HFFc6 (cell line): Measurements from ENCODE around the gene PPP1CB. TPM values are rescaled to one million over a fixed set of nuclear protein-coding genes. Genes with fewer than 3 reads are reported as not detected.

Experiments
- DNase-seq: peaks from one replicate; pipeline ENCODE4 v3.0.0-alpha.2; 2018
- H3K27ac Mint-ChIP-seq: 2 replicates; pipeline ENCODE4 v1.8.0; 2020; ENCODE audit warnings: mild to moderate bottlenecking, mixed read lengths
- H3K27me3 Mint-ChIP-seq: 2 replicates; pipeline ENCODE4 v1.8.0; 2021; ENCODE audit warnings: mild to moderate bottlenecking, moderate library complexity, mixed read lengths; ENCODE audit not compliant: insufficient read depth
- H3K36me3 Mint-ChIP-seq: 2 replicates; pipeline ENCODE4 v1.8.0; 2021; ENCODE audit warnings: low read depth, mixed read lengths
- H3K4me1 Mint-ChIP-seq: 2 replicates; pipeline ENCODE4 v1.8.0; 2020; ENCODE audit warnings: low read depth, mixed read lengths
- H3K4me3 Mint-ChIP-seq: 2 replicates; pipeline ENCODE4 v1.8.0; 2020; ENCODE audit warnings: mild to moderate bottlenecking, moderate library complexity, mixed read lengths
- H3K9me3 Mint-ChIP-seq: 2 replicates; pipeline ENCODE4 v1.8.0; 2020; ENCODE audit warnings: mild to moderate bottlenecking, mixed read lengths
- total RNA-seq, 6 experiments: library from RNA; stranded (reverse); fragmentation: NEBNext Ultra II Directional; extraction: Animal tissue kit (Norgen Biotek cat#: 25700); gene quantifications; 2 replicates in 1 of 6; 3 replicates in 5 of 6; pipeline ENCODE4 v1.2.3, GENCODE V29; 2021
- TF ChIP-seq, protein P1 (sequence below): fragments of 200-600 bp; sonication (generic); IDR thresholded peaks from 2 replicates; pipeline ENCODE4 v1.5.0; 2021; ENCODE audit warnings: antibody characterized with exemption, mild to moderate bottlenecking

PPP1CB gene
- total RNA-seq, 6 experiments from 2014 or later = 188 to 209 (median 202) TPM

GRCh38 chr2:28833740-28834470 lies 82.3 kb downstream of the PPP1CB start:
- Mint-ChIP-seq H3K4me1 (no peaks in the 10 kb centered on the region), H3K36me3 (no peaks in the 10 kb centered on the region), H3K4me3 (no peak overlapping the region), H3K9me3 (no peaks in the 10 kb centered on the region), H3K27me3 (no peaks in the 10 kb centered on the region), H3K27ac (no peak overlapping the region)
- DNase-seq = no peak
- TF ChIP-seq, protein P1, sequence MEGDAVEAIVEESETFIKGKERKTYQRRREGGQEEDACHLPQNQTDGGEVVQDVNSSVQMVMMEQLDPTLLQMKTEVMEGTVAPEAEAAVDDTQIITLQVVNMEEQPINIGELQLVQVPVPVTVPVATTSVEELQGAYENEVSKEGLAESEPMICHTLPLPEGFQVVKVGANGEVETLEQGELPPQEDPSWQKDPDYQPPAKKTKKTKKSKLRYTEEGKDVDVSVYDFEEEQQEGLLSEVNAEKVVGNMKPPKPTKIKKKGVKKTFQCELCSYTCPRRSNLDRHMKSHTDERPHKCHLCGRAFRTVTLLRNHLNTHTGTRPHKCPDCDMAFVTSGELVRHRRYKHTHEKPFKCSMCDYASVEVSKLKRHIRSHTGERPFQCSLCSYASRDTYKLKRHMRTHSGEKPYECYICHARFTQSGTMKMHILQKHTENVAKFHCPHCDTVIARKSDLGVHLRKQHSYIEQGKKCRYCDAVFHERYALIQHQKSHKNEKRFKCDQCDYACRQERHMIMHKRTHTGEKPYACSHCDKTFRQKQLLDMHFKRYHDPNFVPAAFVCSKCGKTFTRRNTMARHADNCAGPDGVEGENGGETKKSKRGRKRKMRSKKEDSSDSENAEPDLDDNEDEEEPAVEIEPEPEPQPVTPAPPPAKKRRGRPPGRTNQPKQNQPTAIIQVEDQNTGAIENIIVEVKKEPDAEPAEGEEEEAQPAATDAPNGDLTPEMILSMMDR = no peak

GRCh38 chr2:28835781-28836180 lies 84.2 kb downstream of the PPP1CB start:
- H3K27ac Mint-ChIP-seq = no peak overlapping the region
- H3K4me3 Mint-ChIP-seq = no peak overlapping the region

GRCh38 chr2:28838971-28839370 lies 87.3 kb downstream of the PPP1CB start:
- Mint-ChIP-seq H3K4me1 (0 out of 2 replicates have a peak, but pooled peaks cover 8% of the 10 kb centered on the region), H3K9me3 (no peaks in the 10 kb centered on the region), H3K36me3 (no peaks in the 10 kb centered on the region), H3K4me3 (no peak overlapping the region), H3K27ac (no peak overlapping the region), H3K27me3 (no peaks in the 10 kb centered on the region)
- DNase-seq = no peak
- TF ChIP-seq, protein P1 = no peak

More at GRCh38 chr2:28835781-28836180, 84.2 kb downstream of the PPP1CB start:
- Mint-ChIP-seq H3K9me3 (no peaks in the 10 kb centered on the region), H3K4me1 (0 out of 2 replicates have a peak, but pooled peaks cover 8% of the 10 kb centered on the region), H3K36me3 (no peaks in the 10 kb centered on the region), H3K27me3 (no peaks in the 10 kb centered on the region)
- DNase-seq = no peak
- TF ChIP-seq, protein P1 = no peak

DNA sequence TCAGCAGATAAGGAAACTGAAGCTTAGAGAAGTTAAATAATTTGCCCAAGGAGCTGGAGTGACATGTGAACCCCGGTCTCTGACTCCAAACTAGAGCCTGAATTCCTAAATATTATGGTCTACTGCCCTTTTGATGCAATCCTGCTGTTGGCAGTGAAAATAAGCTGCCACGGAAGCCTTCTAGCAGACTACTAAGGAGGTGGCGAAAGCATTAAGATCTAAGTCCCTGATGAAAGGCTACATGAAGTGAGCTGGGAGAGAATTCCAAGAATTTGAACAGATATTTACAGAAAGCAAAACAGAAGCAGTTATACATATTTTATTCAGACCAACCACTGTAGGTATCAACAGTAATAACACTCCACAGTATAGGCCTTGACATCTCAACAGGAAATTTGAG lies 90.4 kb downstream of the PPP1CB start:
- Mint-ChIP-seq H3K36me3 (no peaks in the 10 kb centered on the region; the same call in 1 of the 2 replicates), H3K27ac (no peak overlapping the region), H3K4me3 (no peak overlapping the region), H3K4me1 (0 out of 2 replicates have a peak, but pooled peaks cover 8% of the 10 kb centered on the region), H3K9me3 (no peaks in the 10 kb centered on the region), H3K27me3 (no peaks in the 10 kb centered on the region)
- TF ChIP-seq, protein P1 = no peak
- DNase-seq = no peak

Other genes with a start within 250 kb of the PPP1CB start
- gene SPDYA, start 59.0 kb downstream of the PPP1CB start, total RNA-seq = under 1 TPM in 4 of 6 experiments, not detected in 2; 0.14 to 0.47 (median 0.34) TPM
- gene TRMT61B, start 118.5 kb downstream of the PPP1CB start, total RNA-seq = 10 to 100 TPM; 11.3 to 13.9 (median 12.3) TPM
- 10 to 100 TPM; 67.8 to 81.1 (median 71.4) TPM for gene WDR43, start 142.8 kb downstream of the PPP1CB start, total RNA-seq
- gene TOGARAM2, start 229.5 kb downstream of the PPP1CB start, total RNA-seq = not detected